ACC112 (cell line): ENCODE results near the gene RGL4.

ENCODE experiments used
- H2AFZ ChIP-seq: fragments of 200-600 bp; sonication (generic); one replicate; pipeline ENCODE4 v1.6.0; 2017; ENCODE audit warnings: antibody characterized with exemption, low read length; ENCODE audit not compliant: unreplicated experiment
- H3K27ac ChIP-seq: fragments of 200-600 bp; sonication (generic); 2 replicates; pipeline ENCODE4 v1.5.1; 2014; ENCODE audit warnings: low read depth, mild to moderate bottlenecking, antibody characterized with exemption, low read length, moderate library complexity
- H3K27me3 ChIP-seq: fragments of 200-600 bp; sonication (generic); 2 replicates; pipeline ENCODE4 v1.6.1; 2014; ENCODE audit warnings: mild to moderate bottlenecking, antibody characterized with exemption, low read length, moderate library complexity, mixed read lengths; ENCODE audit not compliant: insufficient read depth
- H3K36me3 ChIP-seq: fragments of 200-600 bp; sonication (generic); 2 replicates; pipeline ENCODE4 v1.6.1; 2016; ENCODE audit warnings: mild to moderate bottlenecking, antibody characterized with exemption, low read length, moderate library complexity, mixed read lengths; ENCODE audit not compliant: insufficient read depth
- H3K4me1 ChIP-seq: fragments of 200-600 bp; sonication (generic); one replicate; pipeline ENCODE4 v1.6.1; 2016; ENCODE audit warnings: low read length, mixed read lengths; ENCODE audit not compliant: insufficient read depth, unreplicated experiment, control insufficient read depth
- H3K4me3 ChIP-seq: fragments of 200-600 bp; sonication (generic); 2 replicates; pipeline ENCODE4 v1.5.1; 2014; ENCODE audit warnings: mild to moderate bottlenecking, low read depth, low read length
- H3K79me2 ChIP-seq: fragments of 200-600 bp; sonication (generic); one replicate; pipeline ENCODE4 v1.6.0; 2016; ENCODE audit warnings: low read length; ENCODE audit not compliant: control insufficient read depth, unreplicated experiment, insufficient read depth

The RGL4 gene

GRCh38 chr22:23698673-23699235, 7.9 kb downstream of the RGL4 start:
- no peaks in the 10 kb centered on the region for H3K4me1 ChIP-seq
- no peaks in the 10 kb centered on the region for H3K27me3 ChIP-seq
- no peak overlapping the region for H3K4me3 ChIP-seq
- peaks cover 12% of the 10 kb centered on the region for H3K79me2 ChIP-seq
- 0 out of 2 replicates have a peak, but pooled peaks cover 11% of the 10 kb centered on the region for H3K36me3 ChIP-seq
- no peak overlapping the region for H2AFZ ChIP-seq
- no peak overlapping the region for H3K27ac ChIP-seq

GRCh38 chr22:23700706-23701105, 9.9 kb downstream of the RGL4 start:
- peaks cover 12% of the 10 kb centered on the region for H3K79me2 ChIP-seq
- no peak overlapping the region for H3K4me3 ChIP-seq
- 0 out of 2 replicates have a peak, but pooled peaks cover 14% of the 10 kb centered on the region for H3K36me3 ChIP-seq

GRCh38 chr22:23704062-23704461, 13.2 kb downstream of the RGL4 start:
- H3K4me3 ChIP-seq = no peak overlapping the region
- peaks cover 16% of the 10 kb centered on the region; the same call in 1 of the 2 replicates for H3K36me3 ChIP-seq
- H3K27me3 ChIP-seq = no peaks in the 10 kb centered on the region
- H3K4me1 ChIP-seq = no peaks in the 10 kb centered on the region
- peaks cover 12% of the 10 kb centered on the region for H3K79me2 ChIP-seq
- no peak overlapping the region for H2AFZ ChIP-seq
- H3K27ac ChIP-seq = no peak overlapping the region

More at GRCh38 chr22:23700706-23701105, 9.9 kb downstream of the RGL4 start:
- H3K4me1 ChIP-seq = no peaks in the 10 kb centered on the region
- H3K27me3 ChIP-seq = no peaks in the 10 kb centered on the region
- no peak overlapping the region for H2AFZ ChIP-seq
- no peak overlapping the region for H3K27ac ChIP-seq

- Histone ChIP-seq H2AFZ (no peak overlapping the region), H3K4me3 (no peak overlapping the region), H3K27me3 (no peaks in the 10 kb centered on the region), H3K4me1 (no peaks in the 10 kb centered on the region), H3K27ac (no peak overlapping the region), H3K79me2 (peaks cover 12% of the 10 kb centered on the region), H3K36me3 (peaks cover 17% of the 10 kb centered on the region; the same call in 1 of the 2 replicates)
These were observed 14.0 kb downstream of the RGL4 start for GRCh38 chr22:23704829-23705228.

- peaks cover 11% of the 10 kb centered on the region for H3K79me2 ChIP-seq
- H3K4me1 ChIP-seq = no peaks in the 10 kb centered on the region
- no peak overlapping the region for H3K4me3 ChIP-seq
- no peak overlapping the region for H3K27ac ChIP-seq
- no peak overlapping the region for H2AFZ ChIP-seq
- H3K27me3 ChIP-seq = no peaks in the 10 kb centered on the region
- peaks cover 13% of the 10 kb centered on the region; the same call in 1 of the 2 replicates for H3K36me3 ChIP-seq
These were observed 14.5 kb downstream of the RGL4 start for GRCh38 chr22:23705358-23705757.

GRCh38 chr22:23708270-23708669, 17.5 kb downstream of the RGL4 start:
- H2AFZ ChIP-seq = no peak overlapping the region
- H3K27ac ChIP-seq = no peak overlapping the region
- no peaks in the 10 kb centered on the region for H3K79me2 ChIP-seq
- no peaks in the 10 kb centered on the region for H3K4me1 ChIP-seq
- no peak overlapping the region for H3K4me3 ChIP-seq
- H3K36me3 ChIP-seq = peaks cover 6% of the 10 kb centered on the region; the same call in 1 of the 2 replicates
- H3K27me3 ChIP-seq = no peaks in the 10 kb centered on the region

- no peak overlapping the region for H3K27ac ChIP-seq
- peaks cover 6% of the 10 kb centered on the region; the same call in 1 of the 2 replicates for H3K36me3 ChIP-seq
These were observed 18.3 kb downstream of the RGL4 start for GRCh38 chr22:23709107-23709506.

GRCh38 chr22:23712256-23712655, 21.4 kb downstream of the RGL4 start:
- Histone ChIP-seq H3K27ac (no peak overlapping the region), H3K4me1 (no peaks in the 10 kb centered on the region), H3K36me3 (peaks cover 3% of the 10 kb centered on the region; the same call in 1 of the 2 replicates), H3K27me3 (no peaks in the 10 kb centered on the region), H3K79me2 (peaks cover 6% of the 10 kb centered on the region), H3K4me3 (no peak overlapping the region), H2AFZ (no peak overlapping the region)

More at GRCh38 chr22:23709107-23709506, 18.3 kb downstream of the RGL4 start:
- Histone ChIP-seq H3K27me3 (no peaks in the 10 kb centered on the region), H3K4me1 (no peaks in the 10 kb centered on the region), H3K79me2 (no peaks in the 10 kb centered on the region), H2AFZ (no peak overlapping the region), H3K4me3 (no peak overlapping the region)

GRCh38 chr22:23713696-23714595, 23.1 kb downstream of the RGL4 start:
- no peaks in the 10 kb centered on the region for H3K27me3 ChIP-seq
- peaks cover 6% of the 10 kb centered on the region for H3K79me2 ChIP-seq
- H3K36me3 ChIP-seq = peaks cover 2% of the 10 kb centered on the region; the same call in 1 of the 2 replicates
- no peak overlapping the region for H3K4me3 ChIP-seq
- no peak overlapping the region for H2AFZ ChIP-seq
- H3K27ac ChIP-seq = no peak overlapping the region
- H3K4me1 ChIP-seq = no peaks in the 10 kb centered on the region

GRCh38 chr22:23714596-23715578, 24.1 kb downstream of the RGL4 start:
- no peaks in the 10 kb centered on the region for H3K36me3 ChIP-seq

More at GRCh38 chr22:23714596-23715578, 24.1 kb downstream of the RGL4 start:
- no peaks in the 10 kb centered on the region for H3K4me1 ChIP-seq
- no peaks in the 10 kb centered on the region for H3K27me3 ChIP-seq
- peaks cover 6% of the 10 kb centered on the region for H3K79me2 ChIP-seq
- no peak overlapping the region for H3K27ac ChIP-seq
- H3K4me3 ChIP-seq = no peak overlapping the region
- no peak overlapping the region for H2AFZ ChIP-seq
